Smooth muscle cell (in vitro differentiated cells): ENCODE data around the gene APP. TPM values are rescaled to one million over a fixed set of nuclear protein-coding genes. Genes with fewer than 3 reads are reported as not detected.

ENCODE experiments used
- DNase-seq: peaks from one replicate; lab custom pipeline; 2025; ENCODE audit not compliant: unreplicated experiment; lab: John Stamatoyannopoulos, UW
- H2AFZ ChIP-seq: fragments of 200-600 bp; sonication (generic); 2 replicates; pipeline ENCODE4 v1.6.0; 2016; ENCODE audit warnings: antibody characterized with exemption, low read depth, mild to moderate bottlenecking
- H3F3A ChIP-seq: fragments of 200-600 bp; sonication (generic); 2 replicates; pipeline ENCODE4 v1.6.0; 2017; ENCODE audit warnings: antibody characterized with exemption, low read depth
- H3K27ac ChIP-seq: fragments of 200-600 bp; sonication (generic); 2 replicates; pipeline ENCODE4 v1.5.1; 2016; ENCODE audit warnings: low read depth, mild to moderate bottlenecking
- H3K27me3 ChIP-seq: fragments of 200-600 bp; sonication (generic); 2 replicates; pipeline ENCODE4 v1.6.1; 2016; ENCODE audit warnings: low read depth, mild to moderate bottlenecking
- H3K36me3 ChIP-seq: fragments of 200-600 bp; sonication (generic); 2 replicates; pipeline ENCODE4 v1.5.1; 2016; ENCODE audit warnings: low read depth
- H3K4me1 ChIP-seq: fragments of 200-600 bp; sonication (generic); 2 replicates; pipeline ENCODE4 v1.5.1; 2016; ENCODE audit warnings: low read depth
- H3K4me2 ChIP-seq: fragments of 200-600 bp; sonication (generic); 2 replicates; pipeline ENCODE4 v1.6.0; 2016; ENCODE audit warnings: mild to moderate bottlenecking
- H3K4me3 ChIP-seq: fragments of 200-600 bp; sonication (generic); 2 replicates; pipeline ENCODE4 v1.5.1; 2016; ENCODE audit warnings: mild to moderate bottlenecking
- H3K79me2 ChIP-seq: fragments of 200-600 bp; sonication (generic); 2 replicates; pipeline ENCODE4 v1.6.0; 2016; ENCODE audit warnings: low read depth, mild to moderate bottlenecking
- H3K9ac ChIP-seq: fragments of 200-600 bp; sonication (generic); 2 replicates; pipeline ENCODE4 v1.6.0; 2016; ENCODE audit warnings: low read depth
- H3K9me3 ChIP-seq: fragments of 200-600 bp; sonication (generic); replicated peaks from 2 replicates; pipeline ENCODE4 v1.5.1; 2016; ENCODE audit warnings: low read depth
- H4K20me1 ChIP-seq: fragments of 200-600 bp; sonication (generic); 2 replicates; pipeline ENCODE4 v1.6.0; 2016; ENCODE audit warnings: low read depth
- WGBS: methylation state at CpG from one replicate; pipeline ENCODE4 v1.1.7; 2016; ENCODE audit warnings: low lambda C conversion rate; 5-methylcytosine and 5-hydroxymethylcytosine counted together
- polyA plus RNA-seq: library from polyadenylated mRNA; unstranded; fragments of >200 nt; fragmentation: Nextera tagmentation; extraction: Ambion mirVana; gene quantifications from 2 replicates; pipeline ENCODE4 v1.2.1, GENCODE V29; 2016
- total RNA-seq: library from RNA; depleted of rRNA; stranded (reverse); fragments of >200 nt; gene quantifications from 2 replicates; pipeline ENCODE4 v1.2.3, GENCODE V29; 2014
- TF ChIP-seq, protein P1 (sequence below): fragments of 200-600 bp; sonication (generic); IDR thresholded peaks from 2 replicates; pipeline ENCODE4 v1.5.1; 2017; ENCODE audit warnings: borderline replicate concordance, mild to moderate bottlenecking, antibody characterized with exemption; ENCODE audit not compliant: insufficient read depth, poor library complexity, severe bottlenecking

Gene APP
- total and polyA plus RNA-seq, 2 experiments from 2014 or later: 65.3 to 459 TPM

DNA sequence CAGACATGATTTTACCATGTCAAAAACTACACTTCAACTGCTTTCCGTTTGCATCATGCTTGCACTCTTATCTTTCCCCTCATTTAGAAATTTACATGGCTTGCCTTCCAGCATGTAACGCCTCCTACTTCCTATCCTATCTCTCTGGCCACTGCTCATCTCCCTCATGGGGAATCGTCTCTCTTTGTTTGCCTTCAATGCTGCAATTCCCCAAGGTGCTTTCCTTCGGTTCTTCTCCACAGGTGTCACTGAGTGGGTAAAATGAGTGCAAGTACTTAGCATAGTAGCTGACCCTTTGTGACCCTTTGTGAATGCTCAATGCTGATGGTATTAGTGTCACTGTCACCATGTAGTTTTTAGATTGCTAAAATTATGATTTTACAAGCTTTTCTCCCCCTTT is 63.1 kb downstream of the APP start:
- TF ChIP-seq, protein P1, sequence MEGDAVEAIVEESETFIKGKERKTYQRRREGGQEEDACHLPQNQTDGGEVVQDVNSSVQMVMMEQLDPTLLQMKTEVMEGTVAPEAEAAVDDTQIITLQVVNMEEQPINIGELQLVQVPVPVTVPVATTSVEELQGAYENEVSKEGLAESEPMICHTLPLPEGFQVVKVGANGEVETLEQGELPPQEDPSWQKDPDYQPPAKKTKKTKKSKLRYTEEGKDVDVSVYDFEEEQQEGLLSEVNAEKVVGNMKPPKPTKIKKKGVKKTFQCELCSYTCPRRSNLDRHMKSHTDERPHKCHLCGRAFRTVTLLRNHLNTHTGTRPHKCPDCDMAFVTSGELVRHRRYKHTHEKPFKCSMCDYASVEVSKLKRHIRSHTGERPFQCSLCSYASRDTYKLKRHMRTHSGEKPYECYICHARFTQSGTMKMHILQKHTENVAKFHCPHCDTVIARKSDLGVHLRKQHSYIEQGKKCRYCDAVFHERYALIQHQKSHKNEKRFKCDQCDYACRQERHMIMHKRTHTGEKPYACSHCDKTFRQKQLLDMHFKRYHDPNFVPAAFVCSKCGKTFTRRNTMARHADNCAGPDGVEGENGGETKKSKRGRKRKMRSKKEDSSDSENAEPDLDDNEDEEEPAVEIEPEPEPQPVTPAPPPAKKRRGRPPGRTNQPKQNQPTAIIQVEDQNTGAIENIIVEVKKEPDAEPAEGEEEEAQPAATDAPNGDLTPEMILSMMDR: no peak

DNA sequence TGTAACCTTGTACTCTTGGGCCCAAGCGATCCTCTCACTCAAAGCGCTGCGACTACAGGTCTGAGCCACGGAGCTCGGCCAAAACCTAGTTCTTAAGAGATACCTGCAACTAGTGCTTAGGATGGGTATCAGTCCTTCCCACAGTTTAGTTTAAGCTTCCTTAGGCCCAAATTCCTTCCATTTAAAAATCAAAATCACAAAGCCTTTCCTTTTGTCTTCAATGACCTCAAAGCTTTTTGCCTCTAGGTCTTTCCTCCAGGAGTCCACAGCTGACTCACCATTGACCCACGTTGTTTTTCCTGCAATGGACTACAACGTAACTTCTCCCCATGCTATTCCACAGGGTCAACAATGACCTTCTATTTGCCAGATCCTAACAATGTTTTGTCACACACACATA is 64.0 kb downstream of the APP start:
- Histone ChIP-seq H3K36me3 (no peaks in the 10 kb centered on the region), H3K4me2 (no peak overlapping the region), H3K9ac (no peak overlapping the region), H3F3A (no peaks in the 10 kb centered on the region), H4K20me1 (peaks cover 71% of the 10 kb centered on the region), H3K4me1 (no peaks in the 10 kb centered on the region), H2AFZ (no peak overlapping the region), H3K79me2 (peaks cover 97% of the 10 kb centered on the region), H3K9me3 (no peaks in the 10 kb centered on the region), H3K4me3 (no peak overlapping the region), H3K27ac (peak overlapping the region; percentile 29), H3K27me3 (no peaks in the 10 kb centered on the region)
- no peak for DNase-seq
- TF ChIP-seq, protein P1: no peak
- WGBS: 74% methylated on average over 7 of the region's 7 CpGs

More for the DNA sequence above, 63.1 kb downstream of the APP start:
- Histone ChIP-seq H3K27me3 (no peaks in the 10 kb centered on the region), H3K4me3 (no peak overlapping the region), H3K27ac (no peak overlapping the region), H2AFZ (no peak overlapping the region), H4K20me1 (peaks cover 74% of the 10 kb centered on the region), H3K9me3 (no peaks in the 10 kb centered on the region), H3K79me2 (peaks cover 99% of the 10 kb centered on the region), H3K9ac (no peak overlapping the region), H3K4me2 (no peak overlapping the region), H3F3A (no peaks in the 10 kb centered on the region), H3K36me3 (no peaks in the 10 kb centered on the region), H3K4me1 (no peaks in the 10 kb centered on the region)
- DNase-seq: no peak
- WGBS: 74% methylated on average over 4 of the region's 4 CpGs

DNA sequence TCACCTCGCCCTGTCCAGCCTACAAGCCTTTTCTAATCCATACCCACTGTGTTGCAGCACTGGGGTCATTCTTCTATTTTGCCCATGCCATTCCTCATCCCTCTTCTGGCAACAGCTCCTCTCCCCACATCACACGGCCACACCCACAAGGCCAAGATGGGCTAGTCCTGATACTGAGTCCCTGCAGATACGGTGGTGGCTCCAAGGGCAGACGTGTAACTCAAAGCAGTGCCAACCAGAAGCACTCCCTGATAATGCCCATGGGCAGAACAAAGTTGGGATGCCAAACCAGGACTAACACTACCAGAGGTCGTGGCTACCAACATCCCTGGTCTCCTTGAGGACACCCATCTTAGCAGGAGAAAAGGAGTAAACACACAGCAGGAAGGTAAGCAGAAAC is 64.8 kb downstream of the APP start:
- Histone ChIP-seq H3K4me3 (no peak overlapping the region), H4K20me1 (peaks cover 75% of the 10 kb centered on the region), H3K9me3 (no peaks in the 10 kb centered on the region), H3K4me2 (no peak overlapping the region), H3K27ac (peak overlapping the region; percentile 29), H3K79me2 (peaks cover 97% of the 10 kb centered on the region), H3F3A (peaks cover under 1% of the 10 kb centered on the region), H3K36me3 (no peaks in the 10 kb centered on the region), H2AFZ (no peak overlapping the region), H3K4me1 (peaks cover 2% of the 10 kb centered on the region), H3K9ac (no peak overlapping the region), H3K27me3 (no peaks in the 10 kb centered on the region)
- TF ChIP-seq, protein P1: no peak
- WGBS: 94% methylated on average over 5 of the region's 5 CpGs
- no peak for DNase-seq

DNA sequence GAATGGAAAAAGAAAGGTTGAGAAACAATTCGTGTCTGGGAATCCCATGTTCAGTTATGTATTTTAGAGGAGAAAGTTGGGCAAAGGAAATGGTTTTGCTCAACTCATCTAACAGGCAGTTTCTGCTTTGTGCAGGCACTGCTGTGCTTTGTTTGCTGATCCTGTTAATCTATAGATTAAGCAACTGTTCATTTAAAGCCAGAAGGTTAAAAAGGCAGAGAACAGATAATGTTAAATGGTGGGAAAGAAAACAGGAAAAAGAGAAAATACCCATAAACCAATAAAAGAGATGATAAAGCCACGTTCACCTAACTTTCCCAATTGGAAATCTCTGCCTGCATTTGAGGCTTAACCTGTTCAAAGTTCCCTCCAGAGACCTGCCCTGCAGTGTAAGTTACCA is 70.0 kb downstream of the APP start:
- no peaks in the 10 kb centered on the region for H3K27me3 ChIP-seq
- H3K4me2 ChIP-seq: peak overlapping the region; percentile 75
- WGBS: 28% methylated on average over 2 of the region's 2 CpGs
- DNase-seq: no peak
- peaks cover 30% of the 10 kb centered on the region for H3K4me1 ChIP-seq
- peaks cover 96% of the 10 kb centered on the region for H4K20me1 ChIP-seq
- peaks cover 94% of the 10 kb centered on the region for H3K79me2 ChIP-seq
- no peaks in the 10 kb centered on the region for H3K36me3 ChIP-seq
- H3K27ac ChIP-seq: peak overlapping the region; percentile 70
- peaks cover 12% of the 10 kb centered on the region for H3F3A ChIP-seq
- no peaks in the 10 kb centered on the region for H3K9me3 ChIP-seq
- TF ChIP-seq, protein P1: no peak
- H3K4me3 ChIP-seq: no peak overlapping the region
- peak overlapping the region; percentile 24 for H3K9ac ChIP-seq
- H2AFZ ChIP-seq: no peak overlapping the region
